Panc1 (cell line): ENCODE measurements around the gene ID1. TPM values are rescaled to one million over a fixed set of nuclear protein-coding genes. Genes with fewer than 3 reads are reported as not detected.

Experiments used
- ATAC-seq: fragments of 200-7000 bp; cut with Tn5 transposase; 2 replicates; pipeline ENCODE4 v1.9.1; 2020; ENCODE audit warnings: mild to moderate bottlenecking, moderate library complexity
- Bru-seq: library from RNA; stranded (reverse); fragments of 400-500 nt; gene quantifications from one replicate; lab custom pipeline; 2021; lab: Mats Ljungman, UMichigan
- BruChase-seq, 2 experiments: library from RNA; stranded (reverse); fragments of 400-500 nt; gene quantifications; one replicate each; lab custom pipeline; 2021; lab: Mats Ljungman, UMichigan
- BruUV-seq: library from RNA; stranded (reverse); fragments of 400-500 nt; replicated peaks from 2 replicates; lab custom pipeline; 2021; lab: Mats Ljungman, UMichigan
- CTCF ChIA-PET: fragments of 300-600 bp; sonication (Branson Sonifier 250); formaldehyde crosslinking; loops from one replicate; lab custom pipeline; 2022; ENCODE audit warnings: antibody characterized with exemption; lab: Charles Lee
- POLR2A ChIA-PET: fragments of 300-600 bp; sonication (Branson Sonifier 250); formaldehyde crosslinking; loops from one replicate; lab custom pipeline; 2022; ENCODE audit warnings: antibody characterized with exemption; lab: Charles Lee
- DNase-seq: peaks from one replicate; pipeline ENCODE4 v3.0.0-alpha.2; 2010; ENCODE audit warnings: low read depth, low spot score
- H3K27ac ChIP-seq: 2 replicates; pipeline ENCODE4 v1.5.1; 2011; ENCODE audit warnings: mild to moderate bottlenecking, low read length, inconsistent platforms
- H3K27me3 ChIP-seq: fragments of 200-500 bp; sonication (Bioruptor generic); 2 replicates; pipeline ENCODE4 v1.6.0; 2014; ENCODE audit warnings: low read length, inconsistent platforms; ENCODE audit not compliant: control insufficient read depth, insufficient read depth
- H3K36me3 ChIP-seq: fragments of 200-500 bp; sonication (Bioruptor generic); 2 replicates; pipeline ENCODE4 v1.5.1; 2014; ENCODE audit warnings: inconsistent platforms, mild to moderate bottlenecking, low read length, moderate library complexity; ENCODE audit not compliant: control insufficient read depth, insufficient read depth
- H3K4me1 ChIP-seq: 2 replicates; pipeline ENCODE4 v1.5.1; 2011; ENCODE audit warnings: inconsistent platforms, mild to moderate bottlenecking, low read length, moderate library complexity; ENCODE audit not compliant: control insufficient read depth, insufficient read depth
- H3K4me3 ChIP-seq, 2 experiments: 2 replicates each; pipeline ENCODE4 v1.5.1; 2011 to 2012; ENCODE audit warnings: low read depth in 2 of 2, low read length in 2 of 2, mild to moderate bottlenecking in 2 of 2, inconsistent platforms in 1 of 2, moderate library complexity in 1 of 2
- H3K9me3 ChIP-seq: fragments of 200-500 bp; sonication (Bioruptor generic); 2 replicates; pipeline ENCODE4 v1.5.1; 2014; ENCODE audit warnings: low read depth, mild to moderate bottlenecking, inconsistent platforms, low read length, moderate library complexity; ENCODE audit not compliant: control insufficient read depth, insufficient read depth
- POLR2AphosphoS5 ChIP-seq: IDR thresholded peaks from 2 replicates; pipeline ENCODE4 v1.6.1; 2012; ENCODE audit warnings: mild to moderate bottlenecking, low read depth, low read length, moderate library complexity
- SIN3A ChIP-seq: IDR thresholded peaks from 2 replicates; pipeline ENCODE4 v1.6.1; 2012; ENCODE audit warnings: low read depth, mild to moderate bottlenecking, low read length, moderate library complexity, borderline replicate concordance; ENCODE audit not compliant: insufficient read depth
- TCF7L2 ChIP-seq: IDR thresholded peaks from 2 replicates; pipeline ENCODE4 v1.6.1; 2011; ENCODE audit warnings: mild to moderate bottlenecking, low read depth, low read length, inconsistent platforms
- in situ Hi-C: cut with HindIII; loops from 2 replicates; pipeline ENCODE4 v1.10.0; 2016; ENCODE audit warnings: low sequenced_read_pairs, low pct_unique_long_range_greater_than_20kb
- intact Hi-C: fragments of 100-400 bp; cut with micrococcal nuclease; formaldehyde crosslinking; loops from one replicate; pipeline ENCODE4 v1.10.0; 2022; ENCODE audit not compliant: unreplicated experiment
- long read RNA-seq: library from polyadenylated mRNA; unstranded; transcript quantifications from one replicate; pipeline ENCODE4 v2.0.0, GENCODE V29; 2021; ENCODE audit not compliant: unreplicated experiment
- polyA plus RNA-seq: library from polyadenylated mRNA; unstranded; fragments of >200 nt; gene quantifications from one replicate; pipeline ENCODE4 v1.2.1, GENCODE V29; 2012; ENCODE audit warnings: missing spikeins; ENCODE audit not compliant: insufficient read length
- total RNA-seq: library from RNA; stranded (reverse); gene quantifications from one replicate; pipeline ENCODE4 v1.2.1, GENCODE V29; 2021; ENCODE audit not compliant: unreplicated experiment
- TF ChIP-seq, protein P1 (sequence below): fragments of 450-650 bp; IDR thresholded peaks from 2 replicates; pipeline ENCODE4 v1.5.1; 2017; ENCODE audit warnings: mild to moderate bottlenecking
- TF ChIP-seq, protein P2 (sequence below), 2 experiments: IDR thresholded peaks; 2 replicates each; pipeline ENCODE4 v1.6.1; 2011 to 2012; ENCODE audit warnings: low read depth in 2 of 2, control low read depth in 1 of 2, low read length in 1 of 2, mild to moderate bottlenecking in 1 of 2, moderate library complexity in 1 of 2; ENCODE audit not compliant: insufficient read depth in 1 of 2

Gene ID1, protein sequence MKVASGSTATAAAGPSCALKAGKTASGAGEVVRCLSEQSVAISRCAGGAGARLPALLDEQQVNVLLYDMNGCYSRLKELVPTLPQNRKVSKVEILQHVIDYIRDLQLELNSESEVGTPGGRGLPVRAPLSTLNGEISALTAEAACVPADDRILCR
- total RNA-seq (152 TPM), Bru-seq, nascent RNA (percentile 98 among the genes with signal in this experiment), BruChase-seq, experiment 1, labeled RNA remaining after a 2-hour chase (percentile 97 among the genes with signal in this experiment), BruChase-seq, experiment 2, labeled RNA remaining after a 6-hour chase (percentile 85 among the genes with signal in this experiment)
- polyA plus RNA-seq, result 185 TPM
- long read RNA-seq, transcript ID1-201 (1 exons, 1,233 nt), result major isoform, 88 of 139 reads
- long read RNA-seq, transcript ID1-202 (2 exons, 994 nt), result minor isoform, 46 of 139 reads
- long read RNA-seq, partial matches to known transcripts, result 0 of 139 reads
- long read RNA-seq, other reads (novel, unspliced or antisense), result 5 of 139 reads

DNA sequence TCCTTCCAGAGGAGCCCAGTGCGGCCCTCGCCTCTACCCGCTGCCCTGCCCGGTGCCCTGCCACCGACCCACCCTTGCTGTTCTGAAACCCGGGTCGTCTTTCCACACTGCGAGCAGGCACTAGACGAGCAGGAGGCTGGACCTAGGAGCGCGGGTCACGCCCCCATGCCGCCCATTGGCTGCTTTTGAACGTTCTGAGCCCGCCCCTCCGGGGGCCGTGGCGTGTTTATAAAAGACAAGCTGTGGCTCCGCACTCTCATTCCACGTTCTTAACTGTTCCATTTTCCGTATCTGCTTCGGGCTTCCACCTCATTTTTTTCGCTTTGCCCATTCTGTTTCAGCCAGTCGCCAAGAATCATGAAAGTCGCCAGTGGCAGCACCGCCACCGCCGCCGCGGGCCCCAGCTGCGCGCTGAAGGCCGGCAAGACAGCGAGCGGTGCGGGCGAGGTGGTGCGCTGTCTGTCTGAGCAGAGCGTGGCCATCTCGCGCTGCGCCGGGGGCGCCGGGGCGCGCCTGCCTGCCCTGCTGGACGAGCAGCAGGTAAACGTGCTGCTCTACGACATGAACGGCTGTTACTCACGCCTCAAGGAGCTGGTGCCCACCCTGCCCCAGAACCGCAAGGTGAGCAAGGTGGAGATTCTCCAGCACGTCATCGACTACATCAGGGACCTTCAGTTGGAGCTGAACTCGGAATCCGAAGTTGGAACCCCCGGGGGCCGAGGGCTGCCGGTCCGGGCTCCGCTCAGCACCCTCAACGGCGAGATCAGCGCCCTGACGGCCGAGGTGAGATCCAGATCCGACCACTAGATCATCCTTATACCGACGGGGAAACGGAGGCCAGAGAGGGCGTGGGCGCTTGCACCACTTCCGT lies at the start of gene ID1:
Gene ID1, plus strand, starts transcription at position 259 of the 871 bp plus-strand sequence. Its CDS starts 99 bp downstream, at position 358.
- peak; percentile 67 for ATAC-seq
- POLR2A ChIA-PET, result interaction anchor here (0.5 to 3.8 kb wide), 15 partner anchors 10 to 487 kb away, joined by 3 to 76 read pairs (median 12); partner anchors contain the start of gene BCL2L1
- Histone ChIP-seq H3K4me3 (peak within 1 kb of the TSS; percentile 73 to 88), H3K9me3 (no peaks in the 10 kb centered on the region), H3K27me3 (no peaks in the 10 kb centered on the region), H3K4me1 (peaks cover 58% of the 10 kb centered on the region), H3K27ac (peak within 1 kb of the TSS; percentile 100), H3K36me3 (peaks cover 8% of the 10 kb centered on the region)
- TF ChIP-seq POLR2AphosphoS5, result peak; percentile 100
- peak; percentile 99 for TF ChIP-seq SIN3A
- TF ChIP-seq, protein P1, sequence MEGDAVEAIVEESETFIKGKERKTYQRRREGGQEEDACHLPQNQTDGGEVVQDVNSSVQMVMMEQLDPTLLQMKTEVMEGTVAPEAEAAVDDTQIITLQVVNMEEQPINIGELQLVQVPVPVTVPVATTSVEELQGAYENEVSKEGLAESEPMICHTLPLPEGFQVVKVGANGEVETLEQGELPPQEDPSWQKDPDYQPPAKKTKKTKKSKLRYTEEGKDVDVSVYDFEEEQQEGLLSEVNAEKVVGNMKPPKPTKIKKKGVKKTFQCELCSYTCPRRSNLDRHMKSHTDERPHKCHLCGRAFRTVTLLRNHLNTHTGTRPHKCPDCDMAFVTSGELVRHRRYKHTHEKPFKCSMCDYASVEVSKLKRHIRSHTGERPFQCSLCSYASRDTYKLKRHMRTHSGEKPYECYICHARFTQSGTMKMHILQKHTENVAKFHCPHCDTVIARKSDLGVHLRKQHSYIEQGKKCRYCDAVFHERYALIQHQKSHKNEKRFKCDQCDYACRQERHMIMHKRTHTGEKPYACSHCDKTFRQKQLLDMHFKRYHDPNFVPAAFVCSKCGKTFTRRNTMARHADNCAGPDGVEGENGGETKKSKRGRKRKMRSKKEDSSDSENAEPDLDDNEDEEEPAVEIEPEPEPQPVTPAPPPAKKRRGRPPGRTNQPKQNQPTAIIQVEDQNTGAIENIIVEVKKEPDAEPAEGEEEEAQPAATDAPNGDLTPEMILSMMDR, result no peak
- peak; percentile 59; the same call in 1 of the 2 replicates for TF ChIP-seq TCF7L2
- TF ChIP-seq, protein P2, sequence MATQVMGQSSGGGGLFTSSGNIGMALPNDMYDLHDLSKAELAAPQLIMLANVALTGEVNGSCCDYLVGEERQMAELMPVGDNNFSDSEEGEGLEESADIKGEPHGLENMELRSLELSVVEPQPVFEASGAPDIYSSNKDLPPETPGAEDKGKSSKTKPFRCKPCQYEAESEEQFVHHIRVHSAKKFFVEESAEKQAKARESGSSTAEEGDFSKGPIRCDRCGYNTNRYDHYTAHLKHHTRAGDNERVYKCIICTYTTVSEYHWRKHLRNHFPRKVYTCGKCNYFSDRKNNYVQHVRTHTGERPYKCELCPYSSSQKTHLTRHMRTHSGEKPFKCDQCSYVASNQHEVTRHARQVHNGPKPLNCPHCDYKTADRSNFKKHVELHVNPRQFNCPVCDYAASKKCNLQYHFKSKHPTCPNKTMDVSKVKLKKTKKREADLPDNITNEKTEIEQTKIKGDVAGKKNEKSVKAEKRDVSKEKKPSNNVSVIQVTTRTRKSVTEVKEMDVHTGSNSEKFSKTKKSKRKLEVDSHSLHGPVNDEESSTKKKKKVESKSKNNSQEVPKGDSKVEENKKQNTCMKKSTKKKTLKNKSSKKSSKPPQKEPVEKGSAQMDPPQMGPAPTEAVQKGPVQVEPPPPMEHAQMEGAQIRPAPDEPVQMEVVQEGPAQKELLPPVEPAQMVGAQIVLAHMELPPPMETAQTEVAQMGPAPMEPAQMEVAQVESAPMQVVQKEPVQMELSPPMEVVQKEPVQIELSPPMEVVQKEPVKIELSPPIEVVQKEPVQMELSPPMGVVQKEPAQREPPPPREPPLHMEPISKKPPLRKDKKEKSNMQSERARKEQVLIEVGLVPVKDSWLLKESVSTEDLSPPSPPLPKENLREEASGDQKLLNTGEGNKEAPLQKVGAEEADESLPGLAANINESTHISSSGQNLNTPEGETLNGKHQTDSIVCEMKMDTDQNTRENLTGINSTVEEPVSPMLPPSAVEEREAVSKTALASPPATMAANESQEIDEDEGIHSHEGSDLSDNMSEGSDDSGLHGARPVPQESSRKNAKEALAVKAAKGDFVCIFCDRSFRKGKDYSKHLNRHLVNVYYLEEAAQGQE (IDR thresholded peaks at IDR 0.05; ENCODE audit: insufficient read depth in 1 of 2, low read depth in 2 of 2, low read length in 1 of 2), result peak in 1 of 2 experiments; percentile 48; a peak in 1 of 4 replicates
- intact Hi-C loops (no loop called here), in situ Hi-C loops (no loop called here)
- BruUV-seq, result TSS peak; percentile 100
- DNase-seq, result peak; percentile 95
- CTCF ChIA-PET, result interaction anchor here (0.6 to 3.3 kb wide), 11 partner anchors 7 to 143 kb away, joined by 3 to 21 read pairs (median 5); no protein-coding TSS in a partner anchor

DNA sequence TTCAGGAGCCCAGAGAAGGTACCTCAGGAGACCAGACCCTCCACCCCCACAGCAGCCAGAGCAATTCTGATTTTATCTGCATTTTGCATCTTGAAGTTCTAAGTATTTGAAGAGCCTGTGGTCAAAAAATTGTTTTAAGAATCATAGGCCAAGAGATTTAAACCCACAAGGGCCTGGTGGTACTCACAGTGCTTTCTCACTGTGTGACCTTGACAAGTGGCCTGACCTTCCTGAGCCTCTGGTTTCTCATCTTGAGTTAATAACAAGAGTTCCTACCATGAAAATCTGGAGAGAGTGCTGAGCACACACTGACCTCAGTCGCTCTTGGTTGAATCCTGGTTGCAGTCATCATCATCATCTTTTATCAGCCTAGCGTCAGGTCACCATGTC lies 45.4 kb upstream of the ID1 start:
- BruUV-seq, result no TSS peak
- TF ChIP-seq, protein P1, result no peak
- no peak for TF ChIP-seq POLR2AphosphoS5
- no peak for TF ChIP-seq SIN3A
- TF ChIP-seq TCF7L2, result no peak
- TF ChIP-seq, protein P2 (IDR thresholded peaks at IDR 0.05; ENCODE audit: insufficient read depth in 1 of 2, low read depth in 2 of 2, low read length in 1 of 2), result no peak
- CTCF ChIA-PET, result interaction anchor here (0.6 to 5.4 kb wide), 10 partner anchors 9 to 1203 kb away, joined by 3 to 248 read pairs (median 4); no protein-coding TSS in a partner anchor
- H3K4me3 ChIP-seq, result no peak overlapping the region
- intact Hi-C loops (loop anchor here (5.0 kb wide), 1 partner anchor 163 kb away; the partner anchor contains the start of gene BCL2L1), in situ Hi-C loops (loop anchor here (10.0 kb wide), 1 partner anchor 65 kb away; no protein-coding TSS in a partner anchor)
- POLR2A ChIA-PET, result no interaction called here
- ATAC-seq (no peak), DNase-seq (no peak)
- H3K27ac ChIP-seq, result peak overlapping the region; percentile 88
- H3K9me3 ChIP-seq, result no peaks in the 10 kb centered on the region
- peaks cover 2% of the 10 kb centered on the region; the same call in 1 of the 2 replicates for H3K36me3 ChIP-seq
- peaks cover 37% of the 10 kb centered on the region for H3K4me1 ChIP-seq
- H3K27me3 ChIP-seq, result no peaks in the 10 kb centered on the region
